ENCODE measurements around the gene SLC13A1. TPM values are rescaled to one million over a fixed set of nuclear protein-coding genes. Genes with fewer than 3 reads are reported as not detected.

SLC13A1 gene
- total RNA-seq, 1 donor from 2014 or later = not detected

DNA sequence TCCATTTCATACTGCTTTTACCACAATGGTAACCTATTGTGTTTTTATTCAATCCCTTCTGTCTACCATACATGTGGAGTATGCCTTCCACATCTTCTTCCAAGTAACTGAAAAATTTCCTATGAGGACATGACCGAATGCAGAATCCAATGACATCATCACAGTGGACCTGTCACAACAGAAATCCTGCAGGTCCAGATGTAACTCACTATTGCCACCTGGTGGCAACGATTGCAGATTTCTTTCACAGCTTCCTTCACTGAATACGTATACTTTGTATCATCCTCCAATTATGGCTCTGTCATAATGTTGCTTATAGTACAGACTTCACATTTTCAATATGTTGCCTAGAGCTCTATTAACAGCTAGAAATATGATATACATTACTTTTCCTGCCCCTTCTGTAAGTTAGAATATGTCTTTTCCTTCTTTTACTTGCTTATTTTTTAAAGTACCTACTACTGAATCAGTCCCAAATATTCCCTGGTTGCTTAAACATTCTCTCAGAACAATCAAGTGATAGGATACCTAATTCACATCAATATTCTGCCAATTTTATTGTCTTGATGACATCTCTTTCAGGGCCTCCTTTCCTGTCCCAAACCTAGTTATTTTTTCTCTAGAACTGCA is 45.4 kb downstream of the SLC13A1 start:
- Histone ChIP-seq H3K36me3 (no peaks in the 10 kb centered on the region), H3K27me3 (no peaks in the 10 kb centered on the region), H3K4me1 (no peaks in the 10 kb centered on the region), H3K27ac (no peak overlapping the region), H3K4me3 (no peak overlapping the region), H3K9me3 (no peaks in the 10 kb centered on the region)
- TF ChIP-seq, protein P1, sequence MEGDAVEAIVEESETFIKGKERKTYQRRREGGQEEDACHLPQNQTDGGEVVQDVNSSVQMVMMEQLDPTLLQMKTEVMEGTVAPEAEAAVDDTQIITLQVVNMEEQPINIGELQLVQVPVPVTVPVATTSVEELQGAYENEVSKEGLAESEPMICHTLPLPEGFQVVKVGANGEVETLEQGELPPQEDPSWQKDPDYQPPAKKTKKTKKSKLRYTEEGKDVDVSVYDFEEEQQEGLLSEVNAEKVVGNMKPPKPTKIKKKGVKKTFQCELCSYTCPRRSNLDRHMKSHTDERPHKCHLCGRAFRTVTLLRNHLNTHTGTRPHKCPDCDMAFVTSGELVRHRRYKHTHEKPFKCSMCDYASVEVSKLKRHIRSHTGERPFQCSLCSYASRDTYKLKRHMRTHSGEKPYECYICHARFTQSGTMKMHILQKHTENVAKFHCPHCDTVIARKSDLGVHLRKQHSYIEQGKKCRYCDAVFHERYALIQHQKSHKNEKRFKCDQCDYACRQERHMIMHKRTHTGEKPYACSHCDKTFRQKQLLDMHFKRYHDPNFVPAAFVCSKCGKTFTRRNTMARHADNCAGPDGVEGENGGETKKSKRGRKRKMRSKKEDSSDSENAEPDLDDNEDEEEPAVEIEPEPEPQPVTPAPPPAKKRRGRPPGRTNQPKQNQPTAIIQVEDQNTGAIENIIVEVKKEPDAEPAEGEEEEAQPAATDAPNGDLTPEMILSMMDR (IDR thresholded peaks at IDR 0.05) = peak; percentile 36 to 66 (median 44)
- peak in 1 of 2 donors; percentile 77 for DNase-seq (ENCODE audit: low spot score in 2 of 2)
- intact Hi-C loops (cut with DNase I) = loop anchor here (2.0 to 10.0 kb wide), 2 partner anchors 350 to 936 kb away; no protein-coding TSS in a partner anchor

DNA sequence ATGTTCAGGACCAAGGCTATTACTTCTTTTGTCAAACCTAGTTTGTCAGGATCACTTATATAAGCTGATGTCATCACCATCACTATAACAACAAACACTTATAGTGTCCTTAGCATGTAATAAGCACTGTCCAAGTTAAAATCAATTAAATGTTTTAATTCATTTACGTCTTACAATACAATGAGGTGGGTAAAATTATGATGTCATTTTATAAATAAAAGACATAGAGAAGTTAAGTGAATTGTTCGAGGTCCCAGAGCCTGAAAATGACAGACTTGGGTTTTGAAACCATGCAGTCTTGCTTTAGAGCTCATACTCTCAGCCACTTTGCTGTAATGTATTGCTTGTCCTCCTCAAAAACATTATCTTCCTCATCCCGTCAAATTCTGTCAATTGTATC is 48.3 kb downstream of the SLC13A1 start:
- no peak overlapping the region for H3K27ac ChIP-seq
- H3K9me3 ChIP-seq = no peaks in the 10 kb centered on the region
- no peaks in the 10 kb centered on the region for H3K36me3 ChIP-seq
- H3K27me3 ChIP-seq = no peaks in the 10 kb centered on the region
- intact Hi-C loops (cut with DNase I) = loop anchor here (10.0 kb wide), 1 partner anchor 347 kb away; no protein-coding TSS in a partner anchor
- H3K4me1 ChIP-seq = no peaks in the 10 kb centered on the region
- TF ChIP-seq, protein P1 (IDR thresholded peaks at IDR 0.05) = no peak
- DNase-seq (ENCODE audit: low spot score in 2 of 2) = no peak
- H3K4me3 ChIP-seq = no peak overlapping the region

DNA sequence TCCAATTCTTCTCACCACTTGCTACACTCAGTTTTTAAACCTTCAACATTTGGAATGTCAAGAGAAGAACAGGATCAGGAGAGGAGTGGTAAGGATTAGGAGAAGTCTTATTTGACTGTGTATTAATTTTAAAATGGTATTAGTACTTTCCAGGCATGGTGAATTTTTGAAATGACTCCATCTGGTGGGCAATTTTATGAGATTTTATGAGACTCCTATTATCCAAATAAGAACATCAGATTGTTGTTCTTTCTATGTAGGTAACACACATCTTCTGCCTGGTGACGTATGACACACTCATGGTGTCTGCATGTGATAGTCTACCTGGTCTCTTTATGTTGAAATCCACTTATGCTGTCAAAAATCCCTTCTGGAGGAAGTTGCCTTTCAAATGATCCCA is 51.0 kb downstream of the SLC13A1 start:
- intact Hi-C loops (cut with DNase I) = no loop called here
- Histone ChIP-seq H3K4me1 (no peaks in the 10 kb centered on the region), H3K4me3 (no peak overlapping the region), H3K27me3 (no peaks in the 10 kb centered on the region), H3K9me3 (no peaks in the 10 kb centered on the region), H3K36me3 (no peaks in the 10 kb centered on the region), H3K27ac (no peak overlapping the region)
- no peak for DNase-seq (ENCODE audit: low spot score in 2 of 2)
- TF ChIP-seq, protein P1 (IDR thresholded peaks at IDR 0.05) = no peak

DNA sequence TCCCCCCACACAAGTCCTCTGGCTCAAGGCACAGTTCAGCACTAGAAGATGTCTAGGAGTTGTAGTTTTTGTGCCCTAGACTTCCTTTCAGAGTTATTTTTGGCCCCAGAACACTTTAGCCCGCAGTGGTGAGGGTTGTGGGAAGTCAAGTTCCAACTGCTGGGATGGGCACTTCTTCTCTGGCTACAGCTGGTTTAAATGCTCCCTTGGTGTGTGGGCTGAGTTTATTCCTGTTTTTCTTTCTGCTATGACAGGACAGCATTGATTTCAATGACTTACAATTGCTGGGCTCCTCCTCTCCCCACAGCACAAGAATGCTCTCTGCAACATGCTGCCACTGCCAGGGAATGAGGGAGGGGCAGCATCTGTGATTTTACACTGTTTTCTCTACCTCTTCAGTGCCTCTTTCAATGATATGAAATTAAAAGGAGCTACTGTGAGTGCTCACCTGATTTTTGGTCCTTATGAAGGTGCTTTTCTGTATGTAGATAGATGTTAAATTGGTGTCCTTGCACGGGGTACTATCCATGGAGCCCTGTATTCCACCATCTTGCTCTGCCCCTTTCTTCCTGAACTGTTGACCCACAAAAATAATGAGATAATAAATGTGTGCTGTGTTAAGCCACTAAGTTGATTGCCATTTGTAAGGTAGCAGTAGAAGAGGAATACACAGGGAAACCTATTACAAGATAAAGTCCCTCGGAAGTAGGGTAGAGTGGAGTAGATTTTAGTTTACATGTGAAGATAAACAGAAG is 56.3 kb downstream of the SLC13A1 start:
- no peak for DNase-seq (ENCODE audit: low spot score in 2 of 2)
- no peaks in the 10 kb centered on the region for H3K36me3 ChIP-seq
- H3K27me3 ChIP-seq = no peaks in the 10 kb centered on the region
- no peaks in the 10 kb centered on the region for H3K9me3 ChIP-seq
- intact Hi-C loops (cut with DNase I) = no loop called here
- H3K27ac ChIP-seq = no peak overlapping the region
- H3K4me3 ChIP-seq = no peak overlapping the region
- no peaks in the 10 kb centered on the region for H3K4me1 ChIP-seq
- TF ChIP-seq, protein P1 (IDR thresholded peaks at IDR 0.05) = no peak

DNA sequence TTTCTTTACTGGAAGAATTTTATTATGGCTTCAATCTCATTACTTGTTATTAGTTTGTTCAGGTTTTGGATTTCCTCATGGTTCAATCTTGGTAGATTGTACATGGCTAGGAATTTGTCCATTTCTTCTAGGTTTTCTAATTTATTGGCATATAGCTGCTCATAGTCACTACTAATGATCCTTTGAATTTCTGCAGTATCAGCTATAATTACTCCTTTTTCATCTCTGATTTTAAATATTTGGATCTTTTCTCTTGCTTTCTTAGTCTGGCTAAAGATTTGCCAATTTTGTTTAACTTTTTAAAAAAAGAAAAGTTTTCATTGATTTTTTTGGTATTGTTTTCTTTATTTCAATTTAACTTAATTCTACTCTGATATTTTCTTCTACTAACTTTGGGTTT is 59.2 kb downstream of the SLC13A1 start:
- Histone ChIP-seq H3K4me1 (no peaks in the 10 kb centered on the region), H3K27ac (no peak overlapping the region), H3K4me3 (no peak overlapping the region), H3K27me3 (no peaks in the 10 kb centered on the region), H3K36me3 (no peaks in the 10 kb centered on the region), H3K9me3 (no peaks in the 10 kb centered on the region)
- TF ChIP-seq, protein P1 (IDR thresholded peaks at IDR 0.05) = no peak
- intact Hi-C loops (cut with DNase I) = no loop called here
- no peak for DNase-seq (ENCODE audit: low spot score in 2 of 2)
